ENCODE measurements around the gene PRR3.
A peak's percentile ranks its signal among the peaks of the same experiment; 100 is the strongest.
"Not testable (repeated sequence)": the region's sequence is repeated elsewhere in the genome, so short reads cannot be mapped to it uniquely, and the experiment has no call there.

Gene PRR3

DNA sequence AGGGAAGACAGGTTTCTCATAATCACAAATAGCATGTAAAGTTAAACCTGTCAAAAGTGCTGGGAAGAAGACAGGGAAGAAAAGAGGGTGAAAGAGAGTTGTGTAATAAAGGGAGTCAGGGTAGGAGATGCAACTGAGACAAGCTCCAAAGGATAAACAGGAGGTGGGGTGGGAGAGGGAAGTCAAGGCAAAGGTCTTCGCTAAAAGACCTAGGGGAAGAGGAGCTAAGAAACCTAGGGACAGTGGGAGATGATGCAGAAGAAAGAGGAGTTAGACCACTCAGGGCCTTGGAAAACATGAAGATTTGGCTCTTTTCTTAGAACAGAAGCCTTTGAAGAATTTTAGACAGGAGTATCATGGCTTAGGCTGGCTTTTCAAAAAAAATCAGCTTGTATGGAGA is 7.0 kb downstream of the PRR3 start:
- no peak for DNase-seq (ENCODE audit: low read depth, low spot score)
- no peak overlapping the region for H3K4me3 ChIP-seq (ENCODE audit: low read length)

DNA sequence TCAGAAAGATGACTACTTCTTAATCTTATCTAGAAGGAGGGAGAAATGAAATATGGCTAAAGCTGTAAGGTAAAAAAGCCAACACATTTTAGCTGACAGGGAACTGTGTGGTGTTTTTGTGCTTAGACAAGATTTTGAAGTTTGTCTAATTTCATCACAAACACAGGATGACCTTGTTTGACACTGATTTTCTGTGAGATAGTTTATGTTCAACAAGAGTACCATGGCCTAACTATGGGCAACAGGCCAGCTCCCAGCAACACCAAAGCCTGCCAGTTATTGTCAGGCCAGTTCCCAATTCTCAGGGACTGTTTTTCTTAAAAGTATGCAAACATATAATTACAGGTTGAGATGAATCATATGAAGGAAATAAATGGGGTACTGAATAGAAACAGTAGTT is 8.7 kb downstream of the PRR3 start:
- no peak overlapping the region for H3K4me3 ChIP-seq (ENCODE audit: low read length)
- DNase-seq (ENCODE audit: low read depth, low spot score) = no peak

DNA sequence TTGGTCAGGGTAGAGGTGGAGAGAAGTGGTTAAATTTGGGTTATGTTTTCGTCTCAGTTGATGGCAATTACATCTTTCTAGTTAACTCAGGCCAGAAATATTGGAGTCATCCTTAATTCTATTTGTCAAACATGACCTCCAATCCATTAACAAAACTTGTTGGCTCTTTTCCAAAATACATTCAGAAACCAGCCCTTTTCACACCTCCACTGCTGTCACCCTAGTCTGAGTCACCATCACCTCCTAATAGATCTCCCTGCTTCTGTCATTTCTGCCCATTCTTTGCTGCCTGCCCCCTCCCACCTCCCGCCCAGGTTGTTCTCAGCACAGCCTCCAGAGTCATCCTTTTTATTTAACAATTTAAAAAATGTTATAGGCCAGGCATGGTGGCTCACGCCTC is 11.2 kb downstream of the PRR3 start:
- DNase-seq (ENCODE audit: low read depth, low spot score) = no peak
- H3K4me3 ChIP-seq (ENCODE audit: low read length) = no peak overlapping the region

DNA sequence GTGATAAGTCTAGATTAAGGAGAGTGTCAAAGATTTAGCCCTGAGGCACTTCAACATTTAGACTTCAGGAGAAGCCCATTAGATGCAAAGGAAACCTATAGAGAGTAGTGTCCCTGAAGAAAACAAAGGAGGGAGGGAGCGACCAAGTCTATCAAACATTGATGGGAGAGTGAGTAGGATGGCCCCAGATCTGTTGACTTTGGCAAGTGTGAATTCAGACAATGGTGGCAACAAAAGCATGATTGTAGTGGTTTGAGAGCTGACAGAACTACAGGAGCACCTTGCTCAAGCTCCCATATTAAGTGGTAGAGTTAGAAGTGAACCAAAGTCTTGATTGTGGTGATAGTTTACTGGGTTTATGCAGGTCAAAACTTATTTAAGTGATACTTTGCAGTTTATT is 13.2 kb downstream of the PRR3 start:
- DNase-seq (ENCODE audit: low read depth, low spot score) = no peak
- H3K4me3 ChIP-seq (ENCODE audit: low read length) = peak overlapping the region; percentile 97

DNA sequence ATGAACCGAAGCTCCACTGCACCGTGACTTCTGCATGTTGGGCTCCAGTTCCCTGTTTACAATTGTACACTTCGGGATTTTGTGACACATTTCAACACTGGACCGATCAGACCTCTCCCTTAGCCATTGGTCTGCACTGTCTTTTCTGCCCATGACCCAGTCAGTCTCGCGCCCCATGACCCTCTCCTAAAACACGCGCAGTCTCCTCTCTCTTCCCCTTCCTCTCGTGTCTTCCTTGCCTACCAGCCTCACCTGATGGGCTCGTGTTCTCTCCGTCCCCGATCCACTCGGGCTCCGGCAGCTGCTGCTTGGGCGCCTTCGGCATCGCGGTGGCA is 13.6 kb downstream of the PRR3 start:
- DNase-seq (ENCODE audit: low read depth, low spot score) = no peak
- H3K4me3 ChIP-seq (ENCODE audit: low read length) = peak overlapping the region; percentile 97

DNA sequence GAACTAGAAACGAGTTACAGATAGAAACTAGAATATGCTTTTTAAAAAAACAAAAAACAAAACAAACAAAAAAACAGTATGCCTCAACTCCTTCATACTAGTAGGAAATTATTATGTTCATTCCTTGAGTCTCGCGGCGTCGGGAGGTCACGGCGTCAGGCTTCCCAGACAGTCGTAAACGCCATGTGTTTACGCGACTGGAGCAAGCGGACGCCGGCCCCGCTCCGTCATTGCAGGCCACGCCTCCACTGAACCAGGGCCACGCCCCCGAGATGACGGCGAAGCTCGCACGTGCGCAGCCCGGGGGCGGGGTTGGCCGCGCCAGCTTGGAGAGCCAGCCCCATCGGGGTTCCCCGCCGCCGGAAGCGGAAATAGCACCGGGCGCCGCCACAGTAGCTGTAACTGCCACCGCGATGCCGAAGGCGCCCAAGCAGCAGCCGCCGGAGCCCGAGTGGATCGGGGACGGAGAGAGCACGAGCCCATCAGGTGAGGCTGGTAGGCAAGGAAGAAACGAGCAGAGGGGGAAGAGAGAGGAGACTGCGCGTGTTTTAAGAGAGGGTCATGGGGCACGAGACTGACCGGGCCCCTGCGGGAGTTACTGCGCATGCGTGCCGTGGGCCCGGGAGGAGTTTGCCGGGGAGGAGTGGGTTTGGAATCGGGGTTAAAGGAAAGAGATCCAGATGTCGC is 14.1 kb downstream of the PRR3 start, which contains the start of gene ABCF1:
Gene ABCF1 (plus strand): TSS at position 368 of the 687 bp plus-strand sequence. CDS start 46 bp downstream, at position 414.
- DNase-seq (ENCODE audit: low read depth, low spot score) = peak; percentile 94
- peak within 1 kb of the TSS; percentile 97 for H3K4me3 ChIP-seq (ENCODE audit: low read length)

DNA sequence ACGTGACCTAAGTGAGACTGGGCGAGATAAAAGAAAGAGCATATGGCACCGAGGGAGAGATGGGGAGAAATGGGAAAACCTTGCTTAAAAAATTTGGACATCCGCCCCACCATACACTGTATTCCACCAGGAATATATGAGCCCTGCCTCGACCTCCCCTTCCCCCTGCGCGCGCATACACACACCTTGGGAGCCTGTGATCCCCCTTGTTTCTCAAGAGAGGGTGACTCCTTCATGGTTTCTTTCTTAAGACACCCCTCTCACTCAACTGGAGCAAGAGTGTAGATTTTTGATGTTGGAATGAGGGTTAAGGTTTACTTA is 14.6 kb downstream of the PRR3 start:
- no peak for DNase-seq (ENCODE audit: low read depth, low spot score)
- peak overlapping the region; percentile 97 for H3K4me3 ChIP-seq (ENCODE audit: low read length)

DNA sequence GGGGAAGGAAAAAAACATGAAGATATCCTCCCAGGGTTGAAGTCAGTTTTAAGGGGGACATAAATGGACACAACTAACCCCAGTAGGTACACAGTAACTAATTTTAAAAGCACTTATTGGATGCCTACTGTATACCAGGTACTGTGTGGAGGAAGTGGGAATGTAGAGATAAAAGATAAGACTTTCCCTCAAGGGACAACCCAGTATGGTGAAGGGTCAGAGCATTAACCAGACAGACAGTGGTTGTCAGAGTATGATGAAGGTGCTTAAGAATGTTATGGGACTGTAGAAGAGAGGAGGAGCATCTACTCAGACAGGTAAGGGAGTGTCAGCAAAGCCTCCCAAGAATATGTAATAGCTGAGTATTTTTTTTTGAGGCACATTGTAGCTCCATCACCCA is 15.1 kb downstream of the PRR3 start:
- peak overlapping the region; percentile 97 for H3K4me3 ChIP-seq (ENCODE audit: low read length)
- DNase-seq (ENCODE audit: low read depth, low spot score) = no peak

DNA sequence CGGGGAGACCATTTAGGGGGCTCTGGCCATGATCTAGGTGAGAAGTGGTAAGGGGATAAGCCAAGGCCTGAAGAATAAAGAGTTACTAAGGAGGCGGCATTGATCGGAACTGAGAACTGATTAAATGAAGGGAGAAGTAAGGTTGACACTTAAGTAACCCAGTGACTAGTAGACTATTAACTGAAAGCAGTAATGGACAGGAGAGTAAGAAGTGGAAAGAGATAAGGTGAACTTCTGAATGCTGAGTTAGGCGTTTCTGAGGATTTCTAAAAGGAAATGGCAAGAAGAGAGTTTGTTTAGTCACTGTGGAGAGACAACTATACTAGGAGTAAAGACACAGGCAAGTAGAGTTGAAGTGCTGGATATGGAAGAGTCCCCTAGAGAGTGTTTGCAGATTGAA is 16.0 kb downstream of the PRR3 start:
- DNase-seq (ENCODE audit: low read depth, low spot score) = no peak
- no peak overlapping the region for H3K4me3 ChIP-seq (ENCODE audit: low read length)

DNA sequence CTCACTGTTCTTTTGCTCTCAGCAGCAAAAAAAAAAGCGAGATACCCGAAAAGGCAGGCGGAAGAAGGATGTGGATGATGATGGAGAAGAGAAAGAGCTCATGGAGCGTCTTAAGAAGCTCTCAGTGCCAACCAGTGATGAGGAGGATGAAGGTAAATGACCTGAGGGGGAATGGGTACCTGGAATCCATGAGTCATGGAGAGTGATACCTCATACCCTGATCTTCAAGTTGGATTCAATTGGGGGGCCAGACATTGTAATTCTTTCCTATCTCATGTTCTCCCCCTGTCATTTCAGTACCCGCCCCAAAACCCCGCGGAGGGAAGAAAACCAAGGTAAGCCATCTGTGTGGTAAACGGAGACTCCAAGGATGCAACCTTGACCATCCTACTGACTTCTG is 21.0 kb downstream of the PRR3 start:
- no peak overlapping the region for H3K4me3 ChIP-seq (ENCODE audit: low read length)
- DNase-seq (ENCODE audit: low read depth, low spot score) = no peak

DNA sequence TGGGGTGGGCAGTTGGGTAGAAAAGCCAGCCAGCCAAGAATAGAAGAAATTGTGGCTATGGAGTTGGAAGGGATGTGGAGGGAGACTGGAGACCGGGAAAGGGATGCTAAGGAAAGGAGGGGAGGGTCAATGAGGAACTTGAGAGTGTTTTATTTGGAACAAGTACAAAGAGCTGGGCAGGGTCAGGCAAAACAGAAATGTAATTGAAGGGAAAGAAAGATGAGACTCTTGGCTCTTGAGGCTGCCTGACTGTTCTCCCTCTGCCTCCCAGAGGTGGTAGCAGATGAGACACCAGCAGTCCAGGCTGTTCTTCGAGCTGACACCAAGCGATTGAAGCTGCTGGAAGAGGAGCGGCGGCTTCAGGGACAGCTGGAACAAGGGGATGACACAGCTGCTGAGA is 26.8 kb downstream of the PRR3 start:
- DNase-seq (ENCODE audit: low read depth, low spot score) = no peak
- no peak overlapping the region for H3K4me3 ChIP-seq (ENCODE audit: low read length)

DNA sequence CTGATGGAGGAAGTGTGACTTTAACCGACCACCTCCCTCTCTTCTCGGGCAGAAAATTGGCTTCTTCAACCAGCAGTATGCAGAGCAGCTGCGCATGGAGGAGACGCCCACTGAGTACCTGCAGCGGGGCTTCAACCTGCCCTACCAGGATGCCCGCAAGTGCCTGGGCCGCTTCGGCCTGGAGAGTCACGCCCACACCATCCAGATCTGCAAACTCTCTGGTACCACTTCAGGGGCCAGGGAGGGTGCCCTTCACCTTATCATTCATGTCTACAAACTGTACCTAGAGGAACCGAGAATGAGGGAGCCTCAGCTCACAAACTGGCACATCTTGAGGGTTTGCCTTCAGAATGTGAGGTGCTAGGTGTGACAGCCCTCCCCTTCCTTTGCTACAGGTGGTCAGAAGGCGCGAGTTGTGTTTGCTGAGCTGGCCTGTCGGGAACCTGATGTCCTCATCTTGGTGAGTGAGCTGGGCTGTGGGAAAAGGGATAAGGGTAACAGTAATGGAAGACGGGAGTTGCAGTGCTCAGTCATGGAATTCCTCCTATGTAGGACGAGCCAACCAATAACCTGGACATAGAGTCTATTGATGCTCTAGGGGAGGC is 32.8 kb downstream of the PRR3 start:
- no peak overlapping the region for H3K4me3 ChIP-seq (ENCODE audit: low read length)
- DNase-seq (ENCODE audit: low read depth, low spot score) = no peak

DNA sequence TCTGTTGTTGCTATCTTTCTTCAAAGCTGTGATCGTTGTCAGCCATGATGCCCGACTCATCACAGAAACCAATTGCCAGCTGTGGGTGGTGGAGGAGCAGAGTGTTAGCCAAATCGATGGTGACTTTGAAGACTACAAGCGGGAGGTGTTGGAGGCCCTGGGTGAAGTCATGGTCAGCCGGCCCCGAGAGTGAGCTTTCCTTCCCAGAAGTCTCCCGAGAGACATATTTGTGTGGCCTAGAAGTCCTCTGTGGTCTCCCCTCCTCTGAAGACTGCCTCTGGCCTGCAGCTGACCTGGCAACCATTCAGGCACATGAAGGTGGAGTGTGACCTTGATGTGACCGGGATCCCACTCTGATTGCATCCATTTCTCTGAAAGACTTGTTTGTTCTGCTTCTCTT is 33.4 kb downstream of the PRR3 start:
- H3K4me3 ChIP-seq (ENCODE audit: low read length) = no peak overlapping the region
- no peak for DNase-seq (ENCODE audit: low read depth, low spot score)

DNA sequence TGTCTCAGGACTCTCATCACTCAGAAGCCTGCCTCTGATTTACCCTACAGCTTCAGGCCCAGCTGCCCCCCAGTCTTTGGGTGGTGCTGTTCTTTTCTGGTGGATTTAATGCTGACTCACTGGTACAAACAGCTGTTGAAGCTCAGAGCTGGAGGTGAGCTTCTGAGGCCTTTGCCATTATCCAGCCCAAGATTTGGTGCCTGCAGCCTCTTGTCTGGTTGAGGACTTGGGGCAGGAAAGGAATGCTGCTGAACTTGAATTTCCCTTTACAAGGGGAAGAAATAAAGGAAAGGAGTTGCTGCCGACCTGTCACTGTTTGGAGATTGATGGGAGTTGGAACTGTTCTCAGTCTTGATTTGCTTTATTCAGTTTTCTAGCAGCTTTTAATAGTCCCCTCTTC is 33.9 kb downstream of the PRR3 start:
- no peak overlapping the region for H3K4me3 ChIP-seq (ENCODE audit: low read length)
- no peak for DNase-seq (ENCODE audit: low read depth, low spot score)

DNA sequence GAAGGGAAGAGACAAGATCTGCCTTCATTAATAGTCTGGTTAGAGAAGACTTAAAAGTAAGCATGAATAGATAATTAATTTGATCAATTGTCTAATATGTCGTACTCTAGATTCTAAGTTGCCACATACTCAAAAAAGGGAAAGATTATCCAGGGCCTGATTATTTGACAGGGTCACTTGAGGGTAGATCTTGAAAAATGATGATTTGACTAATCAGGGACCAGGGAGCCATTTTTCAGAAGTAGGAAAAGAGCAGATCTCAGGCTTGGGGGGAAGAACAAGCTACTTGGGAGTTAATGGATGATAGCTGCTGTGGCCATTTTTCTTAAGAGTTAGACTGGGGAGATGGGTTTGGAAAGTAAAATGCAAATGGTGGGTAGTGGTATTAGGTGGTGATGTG is 35.2 kb downstream of the PRR3 start:
- no peak for DNase-seq (ENCODE audit: low read depth, low spot score)
- H3K4me3 ChIP-seq (ENCODE audit: low read length) = no peak overlapping the region

DNA sequence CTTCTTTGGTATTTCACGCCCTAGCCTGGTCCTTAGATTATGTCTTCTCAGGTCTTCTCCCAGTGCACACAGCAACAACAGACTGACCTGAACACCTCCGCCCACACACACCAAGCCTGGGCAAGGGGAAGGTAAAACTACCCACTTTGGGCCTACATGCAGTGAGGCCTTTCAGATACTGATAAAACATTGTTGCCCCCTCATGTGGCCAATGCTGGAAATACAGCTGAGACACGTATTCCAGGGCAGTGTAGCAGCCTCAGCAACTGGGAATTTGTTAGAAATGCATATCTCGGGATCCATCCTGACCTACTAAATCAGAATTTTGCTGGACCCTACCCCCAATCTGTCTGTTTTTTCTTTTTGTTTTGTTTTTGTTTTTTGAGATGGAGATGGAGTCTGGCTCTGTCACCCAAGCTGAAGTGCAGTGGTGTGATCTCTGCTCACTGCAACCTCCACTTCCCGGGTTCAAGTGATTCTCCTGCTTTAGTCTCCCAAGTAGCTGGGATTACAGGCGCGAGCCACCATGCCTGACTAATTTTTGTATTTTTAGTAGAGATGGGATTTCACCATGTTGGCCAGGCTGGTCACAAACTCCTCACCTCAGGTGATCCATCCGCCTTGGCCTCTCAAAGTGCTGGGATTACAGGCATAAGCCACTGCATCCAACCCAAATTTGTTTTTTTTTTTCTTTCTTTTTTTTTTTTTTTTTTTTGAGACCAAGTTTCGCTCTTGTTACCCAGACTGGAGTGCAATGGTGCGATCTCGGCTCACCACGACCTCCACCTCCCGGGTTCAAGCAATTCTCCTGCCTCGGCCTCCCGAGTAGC is 40.4 kb downstream of the PRR3 start:
- DNase-seq (ENCODE audit: low read depth, low spot score) = peak; percentile 73
- H3K4me3 ChIP-seq (ENCODE audit: low read length) = not testable (repeated sequence)

DNA sequence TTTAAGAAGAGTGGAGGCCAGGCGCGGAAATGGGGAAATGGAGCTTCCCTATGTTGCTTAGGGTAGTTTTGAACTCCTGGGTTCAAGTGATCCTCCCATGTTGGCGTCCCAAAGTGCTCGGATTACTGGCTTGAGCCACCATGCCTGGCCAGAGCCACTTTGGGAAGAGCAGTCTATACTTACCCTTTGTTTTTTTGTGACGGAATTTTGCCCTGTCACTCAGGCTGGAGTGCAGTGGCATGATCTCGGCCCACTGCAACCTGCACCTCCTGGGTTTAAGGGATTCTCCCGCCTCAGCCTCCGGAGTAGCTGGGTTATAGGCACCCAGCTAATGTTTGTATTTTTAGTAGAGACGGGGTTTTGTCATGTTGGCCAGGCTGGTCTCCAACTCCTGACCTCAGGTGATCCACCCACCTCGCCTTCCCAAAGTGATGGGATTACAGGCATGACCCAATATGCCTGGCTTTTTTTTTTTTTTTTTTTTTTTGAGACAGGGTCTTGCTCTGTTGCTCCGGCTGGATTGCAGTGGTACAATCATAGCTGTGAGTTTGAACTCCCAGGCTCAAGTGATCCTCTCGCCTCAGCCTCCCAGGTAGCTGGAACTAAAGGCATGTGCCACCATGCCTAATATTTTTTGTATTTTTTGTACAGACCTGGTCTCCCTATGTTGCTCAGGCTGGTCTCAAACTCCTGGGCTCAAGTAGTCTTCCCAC is 42.0 kb downstream of the PRR3 start:
- no peak for DNase-seq (ENCODE audit: low read depth, low spot score)
- no peak overlapping the region for H3K4me3 ChIP-seq (ENCODE audit: low read length)

DNA sequence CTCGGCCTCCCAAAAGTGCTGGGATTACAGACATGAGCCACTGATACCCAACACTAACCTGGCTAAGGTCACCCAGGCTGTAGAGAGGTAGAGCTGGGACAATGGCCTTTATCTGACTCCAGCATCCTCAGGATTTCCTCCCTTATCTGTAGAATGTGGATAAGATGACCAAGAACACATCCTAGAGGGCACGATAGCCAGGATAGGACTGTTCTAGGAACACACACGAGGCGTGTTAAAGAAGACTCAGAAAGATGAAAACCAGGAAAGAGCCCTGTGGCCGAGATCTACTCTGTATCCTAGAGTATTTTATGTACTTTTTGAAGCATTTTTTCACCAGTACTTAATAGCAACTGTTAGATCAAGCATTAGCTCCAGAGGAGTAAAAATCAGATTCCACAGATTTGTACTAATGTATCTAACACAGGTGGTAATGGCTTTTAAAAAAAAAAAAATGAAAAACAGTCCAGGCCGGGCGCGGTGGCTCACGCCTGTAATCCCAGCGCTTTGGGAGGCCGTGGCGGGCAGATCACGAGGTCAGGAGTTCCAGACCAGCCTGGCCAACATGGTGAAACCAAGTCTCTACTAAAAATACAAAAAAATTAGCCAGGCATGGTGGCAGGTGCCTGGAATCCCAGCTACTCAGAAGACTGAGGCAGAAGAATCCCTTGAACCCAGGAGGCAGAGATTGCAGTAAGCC is 42.7 kb downstream of the PRR3 start:
- no peak overlapping the region for H3K4me3 ChIP-seq (ENCODE audit: low read length)
- DNase-seq (ENCODE audit: low read depth, low spot score) = no peak

DNA sequence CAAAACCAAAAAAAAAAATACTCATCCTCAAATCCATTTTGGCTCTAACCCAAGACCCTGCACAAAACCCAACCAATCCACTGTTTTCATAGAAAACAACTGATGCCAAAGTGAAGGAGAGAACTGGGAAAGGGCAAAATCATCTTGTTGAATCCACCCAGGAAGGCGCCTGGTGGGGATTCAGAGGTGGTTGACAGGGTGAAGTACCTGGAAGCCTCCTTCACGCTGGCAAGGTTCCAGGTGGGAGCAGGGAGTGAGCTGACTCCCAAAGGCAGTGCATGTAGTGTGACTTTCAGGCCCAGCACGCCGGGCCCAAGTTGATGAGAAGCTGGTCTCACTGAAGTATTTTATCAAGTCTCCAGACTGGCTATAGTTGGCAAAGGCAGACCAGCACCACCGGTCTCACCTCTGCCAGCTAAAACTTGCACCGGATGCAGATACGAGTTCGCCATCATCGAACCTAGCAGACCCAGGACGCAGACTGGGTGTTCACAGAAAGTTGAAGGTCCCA is 43.4 kb downstream of the PRR3 start:
- no peak for DNase-seq (ENCODE audit: low read depth, low spot score)
- H3K4me3 ChIP-seq (ENCODE audit: low read length) = no peak overlapping the region

Data from Jurkat, Clone E6-1 (cell line).